Esophagus squamous epithelium (tissue), 4 donors: Measurements from ENCODE around the gene APBB1.

Source experiments
- POLR2A ChIP-seq, 4 donors: fragments of 450-650 bp; IDR thresholded peaks; one replicate each; pipeline ENCODE4 v1.6.1; 2017; ENCODE audit warnings: antibody characterized with exemption in 4 of 4, mild to moderate bottlenecking in 4 of 4, moderate library complexity in 3 of 4
- TF ChIP-seq, protein P1 (sequence below), 6 experiments: fragments of 450-650 bp in 4 of 6; fragments of 200-600 bp in 2 of 6; sonication (generic) in 2 of 6; IDR thresholded peaks; one replicate each; pipeline ENCODE4 v1.5.1; 2016 to 2019; ENCODE audit warnings: antibody characterized with exemption in 6 of 6, mild to moderate bottlenecking in 4 of 6, moderate library complexity in 4 of 6

DNA sequence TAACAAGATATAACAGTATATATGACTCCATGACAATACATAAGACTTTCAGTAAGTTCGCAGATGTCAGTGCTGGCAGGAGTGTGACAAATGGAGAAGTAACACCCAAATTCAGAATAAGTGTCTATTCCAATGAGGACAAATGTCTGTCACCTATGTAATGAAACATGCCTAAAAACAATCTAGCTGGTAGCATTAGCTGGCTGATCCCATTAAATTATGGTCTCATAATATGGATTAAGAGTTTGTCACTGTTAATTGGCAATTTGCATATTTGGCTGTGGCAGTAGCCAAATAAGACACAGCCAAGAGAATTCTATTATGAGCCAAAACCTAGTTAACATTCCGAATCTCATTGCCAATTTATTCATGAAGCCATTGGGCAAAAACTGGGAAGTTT lies 68.4 kb downstream of the APBB1 start:
- TF ChIP-seq, protein P1, sequence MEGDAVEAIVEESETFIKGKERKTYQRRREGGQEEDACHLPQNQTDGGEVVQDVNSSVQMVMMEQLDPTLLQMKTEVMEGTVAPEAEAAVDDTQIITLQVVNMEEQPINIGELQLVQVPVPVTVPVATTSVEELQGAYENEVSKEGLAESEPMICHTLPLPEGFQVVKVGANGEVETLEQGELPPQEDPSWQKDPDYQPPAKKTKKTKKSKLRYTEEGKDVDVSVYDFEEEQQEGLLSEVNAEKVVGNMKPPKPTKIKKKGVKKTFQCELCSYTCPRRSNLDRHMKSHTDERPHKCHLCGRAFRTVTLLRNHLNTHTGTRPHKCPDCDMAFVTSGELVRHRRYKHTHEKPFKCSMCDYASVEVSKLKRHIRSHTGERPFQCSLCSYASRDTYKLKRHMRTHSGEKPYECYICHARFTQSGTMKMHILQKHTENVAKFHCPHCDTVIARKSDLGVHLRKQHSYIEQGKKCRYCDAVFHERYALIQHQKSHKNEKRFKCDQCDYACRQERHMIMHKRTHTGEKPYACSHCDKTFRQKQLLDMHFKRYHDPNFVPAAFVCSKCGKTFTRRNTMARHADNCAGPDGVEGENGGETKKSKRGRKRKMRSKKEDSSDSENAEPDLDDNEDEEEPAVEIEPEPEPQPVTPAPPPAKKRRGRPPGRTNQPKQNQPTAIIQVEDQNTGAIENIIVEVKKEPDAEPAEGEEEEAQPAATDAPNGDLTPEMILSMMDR (IDR thresholded peaks at IDR 0.05), result no peak
- TF ChIP-seq POLR2A (IDR thresholded peaks at IDR 0.05), result no peak
